ENCODE data around the gene SH2B2. TPM values are rescaled to one million over a fixed set of nuclear protein-coding genes. Genes with fewer than 3 reads are reported as not detected.

SH2B2 gene
- 5.5 and 11.9 TPM in 2 replicates for total RNA-seq

GRCh38 chr7:102286237-102287110 lies at the start of gene SH2B2:
Gene SH2B2, plus strand, starts transcription at chr7:102286868. Its CDS starts 13,683 bp downstream, at chr7:102300551.
- no peak for DNase-seq (ENCODE audit: extremely low read depth, low read depth, low spot score)

GRCh38 chr7:102239206-102239820 lies 47.4 kb upstream of the SH2B2 start:
- DNase-seq (ENCODE audit: extremely low read depth, low read depth, low spot score) = no peak

- DNase-seq (ENCODE audit: extremely low read depth, low read depth, low spot score) = no peak
Observed at GRCh38 chr7:102241431-102241830, 45.2 kb upstream of the SH2B2 start.

GRCh38 chr7:102244601-102245000 lies 42.1 kb upstream of the SH2B2 start:
- no peak for DNase-seq (ENCODE audit: extremely low read depth, low read depth, low spot score)

GRCh38 chr7:102248081-102248455 lies 38.6 kb upstream of the SH2B2 start:
- DNase-seq (ENCODE audit: extremely low read depth, low read depth, low spot score) = no peak

GRCh38 chr7:102248456-102249395 lies 37.9 kb upstream of the SH2B2 start:
- DNase-seq (ENCODE audit: extremely low read depth, low read depth, low spot score) = no peak

GRCh38 chr7:102251531-102252365 lies 34.9 kb upstream of the SH2B2 start:
- DNase-seq (ENCODE audit: extremely low read depth, low read depth, low spot score) = no peak

GRCh38 chr7:102252366-102252982 lies 34.2 kb upstream of the SH2B2 start:
- no peak for DNase-seq (ENCODE audit: extremely low read depth, low read depth, low spot score)

- DNase-seq (ENCODE audit: extremely low read depth, low read depth, low spot score) = no peak
Observed at GRCh38 chr7:102253066-102253972, 33.3 kb upstream of the SH2B2 start.

- DNase-seq (ENCODE audit: extremely low read depth, low read depth, low spot score) = no peak
Observed at GRCh38 chr7:102253973-102254370, 32.7 kb upstream of the SH2B2 start.

GRCh38 chr7:102254521-102254920 lies 32.1 kb upstream of the SH2B2 start:
- no peak for DNase-seq (ENCODE audit: extremely low read depth, low read depth, low spot score)

- DNase-seq (ENCODE audit: extremely low read depth, low read depth, low spot score) = no peak
Observed at GRCh38 chr7:102255501-102255900, 31.2 kb upstream of the SH2B2 start.

- no peak for DNase-seq (ENCODE audit: extremely low read depth, low read depth, low spot score)
Observed at GRCh38 chr7:102255916-102256315, 30.8 kb upstream of the SH2B2 start.

- no peak for DNase-seq (ENCODE audit: extremely low read depth, low read depth, low spot score)
Observed at GRCh38 chr7:102258073-102258748, 28.5 kb upstream of the SH2B2 start.

GRCh38 chr7:102258749-102259107 lies 27.9 kb upstream of the SH2B2 start:
- no peak for DNase-seq (ENCODE audit: extremely low read depth, low read depth, low spot score)

- DNase-seq (ENCODE audit: extremely low read depth, low read depth, low spot score) = no peak
Observed at GRCh38 chr7:102260856-102261255, 25.8 kb upstream of the SH2B2 start.

GRCh38 chr7:102261451-102261850 lies 25.2 kb upstream of the SH2B2 start:
- DNase-seq (ENCODE audit: extremely low read depth, low read depth, low spot score) = no peak

- no peak for DNase-seq (ENCODE audit: extremely low read depth, low read depth, low spot score)
Observed at GRCh38 chr7:102262546-102262945, 24.1 kb upstream of the SH2B2 start.
